Left ventricle myocardium superior (tissue), 1 donor: ENCODE data around the gene OTOL1. TPM values are rescaled to one million over a fixed set of nuclear protein-coding genes. Genes with fewer than 3 reads are reported as not detected.
A peak's percentile ranks its signal among the peaks of the same experiment; 100 is the strongest.
"Not testable (repeated sequence)": the region's sequence is repeated elsewhere in the genome, so short reads cannot be mapped to it uniquely, and the experiment has no call there.

Source experiments
- ATAC-seq: fragments of 200-7000 bp; cut with Tn5 transposase; one replicate; pipeline ENCODE4 v1.9.1; 2020; ENCODE audit warnings: mild to moderate bottlenecking, moderate library complexity
- DNase-seq: peaks from one replicate; pipeline ENCODE4 v3.0.0-alpha.2; 2020
- intact Hi-C: fragments of 100-400 bp; cut with micrococcal nuclease; formaldehyde crosslinking; loops from one replicate; pipeline ENCODE4 v1.11.0; 2022
- long read RNA-seq: library from polyadenylated mRNA; unstranded; transcript quantifications from one replicate; pipeline ENCODE4 v2.0.0, GENCODE V29; 2021
- total RNA-seq: library from RNA; stranded (reverse); fragmentation: NEBNext Ultra II Directional; extraction: Animal tissue kit (Norgen Biotek cat#: 25700); gene quantifications from one replicate; pipeline ENCODE4 v1.2.1, GENCODE V29; 2021
- donor health status: DM: no; HTN: yes; CAD: no; lungs with severe emphysema.

The OTOL1 gene
- total RNA-seq = not detected
- long read RNA-seq = 0 reads

DNA sequence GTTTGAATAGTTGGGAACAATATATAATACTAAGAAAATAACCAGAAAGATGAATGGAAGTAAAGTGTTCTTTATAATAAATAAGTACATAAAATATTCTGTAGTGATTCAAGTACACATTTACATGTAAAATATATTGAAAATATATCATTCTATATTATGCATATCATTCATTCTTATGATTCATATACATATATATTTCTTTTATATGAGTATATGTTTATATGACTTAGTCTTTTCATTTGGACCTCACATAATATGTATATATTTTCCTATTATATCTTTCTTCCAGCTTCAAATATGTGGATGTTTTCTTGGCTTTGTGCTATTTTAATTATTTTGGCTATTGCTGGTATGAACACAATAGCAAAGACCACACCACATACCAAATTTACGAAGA is at the start of gene OTOL1:
Gene OTOL1, plus strand, starts transcription at position 301 of the 400 bp plus-strand sequence. Its CDS starts 0 bp downstream, at position 301.
- no peak for ATAC-seq

DNA sequence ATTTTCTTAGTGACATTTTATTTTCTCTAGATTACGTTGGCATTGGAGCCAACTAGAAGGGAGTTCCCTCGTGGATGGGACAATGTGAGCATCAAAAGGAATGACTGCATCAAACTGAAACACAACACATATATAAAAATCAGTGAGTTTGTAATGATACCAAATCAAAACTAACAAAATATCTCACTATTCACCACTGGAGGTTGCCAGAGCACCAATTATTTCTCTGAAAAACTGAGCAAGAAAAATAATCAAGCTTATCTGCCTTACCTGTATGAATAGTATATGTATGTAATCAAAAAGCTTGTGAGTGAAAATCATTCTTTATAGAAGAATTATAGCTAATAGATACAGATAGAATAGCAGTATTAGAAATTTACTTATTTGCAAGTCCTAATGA is 46.8 kb upstream of the OTOL1 start:
- intact Hi-C loops = no loop called here
- DNase-seq (no peak), ATAC-seq (no peak)

More for the DNA sequence above, at the start of gene OTOL1:
- no peak for DNase-seq
- intact Hi-C loops = no loop called here

DNA sequence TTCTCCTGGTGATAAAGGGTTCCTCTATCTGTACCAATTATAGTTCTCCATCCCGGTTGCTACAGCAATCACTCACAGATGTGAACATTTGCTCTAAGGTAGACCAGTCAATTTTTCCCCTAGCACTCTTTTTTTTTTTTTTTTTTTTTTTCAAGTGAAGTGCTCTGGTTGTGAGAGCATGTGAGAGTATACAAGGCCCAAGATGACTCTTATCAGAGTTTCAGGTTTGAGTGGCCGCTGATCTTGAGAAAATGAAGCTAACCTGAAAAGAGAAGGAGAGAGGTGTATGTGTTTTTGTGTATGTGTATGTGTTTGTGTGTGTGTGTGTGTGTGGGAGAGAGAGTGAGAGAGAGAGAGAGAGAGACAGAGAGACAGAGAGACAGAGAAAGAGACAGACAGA is 44.4 kb upstream of the OTOL1 start:
- DNase-seq = no peak
- intact Hi-C loops = no loop called here
- ATAC-seq = no peak

DNA sequence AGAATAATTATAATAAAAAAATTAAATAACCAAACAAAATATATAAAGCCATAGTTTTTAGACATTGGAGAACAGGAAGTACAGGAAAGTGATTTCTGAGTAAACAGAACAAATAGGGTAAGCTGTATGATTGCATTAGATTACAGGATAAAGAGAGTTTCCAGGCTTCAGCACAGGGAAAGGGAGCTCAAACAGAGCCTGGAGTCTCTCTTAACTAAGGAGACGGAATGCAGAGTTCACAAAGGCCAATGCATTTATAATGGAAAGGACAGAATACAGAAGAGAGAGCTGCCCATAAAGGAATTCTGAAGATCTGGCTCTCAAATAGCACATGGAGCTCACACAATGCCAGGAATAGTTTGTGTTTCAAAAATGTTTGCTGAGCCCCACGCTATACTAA is 42.0 kb upstream of the OTOL1 start:
- intact Hi-C loops = no loop called here
- DNase-seq (no peak), ATAC-seq (no peak)

DNA sequence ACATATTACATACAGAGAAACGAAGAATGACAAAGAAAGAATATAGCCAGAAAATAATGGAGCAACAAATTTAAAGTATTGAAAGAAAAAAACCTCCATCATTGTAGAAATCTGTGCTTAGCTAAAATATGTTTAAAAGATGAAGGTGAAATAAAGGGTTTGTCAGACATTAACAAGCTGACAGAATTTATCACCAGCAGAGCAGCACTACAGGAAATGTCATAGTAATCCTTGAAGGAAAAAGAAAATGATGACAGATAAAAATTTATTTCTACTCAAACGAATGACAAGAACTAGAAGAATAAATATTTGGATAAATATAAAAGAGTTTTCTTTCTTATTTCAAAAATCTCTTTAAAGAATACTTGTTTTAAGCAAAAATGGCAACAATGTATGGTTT is 40.6 kb upstream of the OTOL1 start:
- ATAC-seq = no peak
- no peak for DNase-seq
- intact Hi-C loops = no loop called here

DNA sequence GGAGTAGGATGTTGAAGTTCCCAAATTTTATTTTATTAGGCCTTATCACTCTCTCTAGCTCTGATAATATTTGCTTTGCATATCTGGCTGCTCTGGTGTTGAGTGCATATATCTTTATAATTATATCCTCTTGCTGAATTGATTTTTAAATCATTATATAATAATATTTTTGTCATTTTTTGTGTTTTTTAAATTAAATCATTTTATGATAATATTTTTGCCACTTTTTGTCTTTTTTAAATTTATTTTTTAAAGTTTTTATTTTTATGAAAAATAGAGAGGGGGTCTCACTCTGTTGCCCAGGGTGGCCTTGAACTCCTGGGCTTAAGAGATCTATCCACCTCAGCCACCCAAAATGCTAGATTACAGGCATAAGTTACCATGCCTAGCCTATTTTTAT is 34.5 kb upstream of the OTOL1 start:
- intact Hi-C loops = no loop called here
- no peak for ATAC-seq
- DNase-seq = no peak

DNA sequence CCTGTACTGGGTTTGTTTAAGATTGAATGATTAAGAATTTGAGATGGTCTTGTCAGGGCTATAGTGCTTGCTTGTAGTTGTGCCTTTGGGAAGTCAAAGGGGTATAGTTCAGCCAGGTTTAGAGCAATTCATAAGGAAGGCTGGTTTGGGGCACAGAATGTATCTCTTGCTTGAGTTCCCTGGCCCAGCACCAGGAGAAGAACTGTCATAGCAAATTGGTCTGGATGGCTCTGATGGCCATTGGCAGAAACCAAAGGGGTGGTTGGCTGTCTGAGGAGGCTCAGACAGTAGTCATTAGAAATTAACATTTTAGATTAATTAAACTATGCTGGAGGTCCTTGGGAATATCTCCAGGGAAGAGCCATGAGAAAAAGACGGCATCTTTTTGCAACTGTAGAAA is 25.4 kb upstream of the OTOL1 start:
- ATAC-seq (no peak), DNase-seq (no peak)
- intact Hi-C loops = no loop called here

DNA sequence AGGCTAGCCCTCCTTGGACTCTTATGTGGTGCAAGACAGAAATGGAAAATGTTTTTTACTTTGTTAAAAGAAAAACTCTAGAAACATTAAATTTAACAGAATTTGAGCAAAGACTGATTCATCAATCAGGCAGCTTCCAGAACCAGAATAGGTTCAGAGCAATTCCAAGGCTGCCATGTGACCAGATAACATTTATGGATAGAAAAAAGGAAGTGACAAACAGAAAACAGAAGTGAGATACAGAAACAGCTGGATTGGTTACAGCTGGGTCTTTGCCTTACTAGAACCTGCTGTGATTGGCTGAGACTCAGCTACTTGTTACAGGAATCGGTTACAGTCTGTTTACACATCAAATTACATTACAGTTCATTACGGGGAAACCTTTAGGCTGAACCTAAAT is 22.5 kb upstream of the OTOL1 start:
- DNase-seq (no peak), ATAC-seq (no peak)
- intact Hi-C loops = no loop called here

DNA sequence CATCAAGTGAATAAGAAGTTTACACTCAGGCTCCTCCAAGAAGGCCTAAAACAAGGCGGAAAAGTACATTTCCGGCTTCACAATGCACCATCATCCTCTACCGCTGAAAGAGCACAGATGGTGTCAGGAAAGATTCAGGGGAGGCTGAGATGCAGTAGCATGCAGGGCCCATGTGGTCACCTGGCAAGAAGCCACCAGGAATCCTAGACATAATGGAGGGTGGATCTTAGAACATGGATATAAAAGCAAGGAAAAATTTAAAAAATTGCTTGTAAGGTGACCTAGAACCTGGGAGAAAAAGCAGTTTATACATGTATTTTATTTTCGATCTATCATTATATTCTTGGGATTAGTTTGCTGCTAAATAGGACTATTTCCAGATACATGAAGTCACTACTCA is 21.9 kb upstream of the OTOL1 start:
- DNase-seq = no peak
- intact Hi-C loops = no loop called here
- no peak for ATAC-seq

DNA sequence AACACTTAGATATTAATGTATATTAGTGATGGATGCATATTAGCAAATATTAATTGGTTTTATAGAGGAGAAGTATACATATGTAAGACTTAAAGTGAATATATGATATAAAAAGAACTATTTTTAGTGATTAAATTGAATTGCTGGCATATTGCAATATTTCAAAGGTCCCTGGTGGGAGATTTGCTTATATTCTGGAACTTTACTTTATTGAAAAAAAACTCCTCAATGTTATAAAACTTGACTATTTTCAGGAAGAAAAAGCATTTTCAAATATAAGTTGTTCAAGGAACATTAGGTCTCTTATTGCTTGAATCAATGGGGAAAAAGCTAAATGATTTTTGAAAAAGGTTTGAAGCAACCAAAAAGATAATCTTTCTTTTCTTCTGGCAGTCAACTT is 21.4 kb upstream of the OTOL1 start:
- ATAC-seq = no peak
- DNase-seq = no peak
- intact Hi-C loops = no loop called here

DNA sequence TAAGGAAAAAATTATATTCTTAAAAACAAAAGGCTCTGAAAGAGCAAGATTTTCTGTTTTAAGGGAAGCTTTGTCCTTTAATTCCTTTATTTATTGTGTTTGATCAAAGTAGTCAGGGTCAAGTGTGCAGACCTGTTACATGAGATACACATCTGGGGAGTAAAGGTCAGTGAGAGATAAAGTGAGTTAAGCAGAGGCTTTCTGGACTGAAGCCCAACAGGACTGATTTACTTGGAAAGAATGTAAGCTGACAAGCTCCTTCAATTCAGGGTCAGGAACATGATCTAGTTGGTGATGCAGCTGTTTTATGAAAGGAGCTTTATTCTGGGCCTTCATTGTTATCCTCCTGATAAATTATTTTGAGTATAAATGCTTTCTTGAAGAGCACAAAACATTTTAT is 20.7 kb upstream of the OTOL1 start:
- ATAC-seq = no peak
- intact Hi-C loops = no loop called here
- DNase-seq = no peak

DNA sequence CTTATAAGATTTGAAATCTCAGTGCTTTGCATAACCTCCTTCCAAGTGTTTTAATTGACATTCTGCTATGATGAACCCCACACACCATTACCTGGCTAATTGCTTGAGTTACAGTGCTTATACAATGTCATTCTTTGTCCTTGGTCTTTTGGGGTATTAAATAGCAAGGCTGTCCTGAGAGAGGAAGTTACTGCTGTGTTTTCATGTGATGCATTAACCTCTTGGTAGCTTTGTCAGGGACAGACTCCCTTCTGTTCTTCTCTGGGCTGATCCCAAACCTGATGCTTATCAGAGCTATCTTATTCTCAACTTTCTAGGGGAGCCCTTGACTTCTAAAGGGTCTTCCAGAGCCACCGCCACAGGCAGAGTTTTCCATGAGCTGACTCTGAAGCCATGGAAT is 12.4 kb upstream of the OTOL1 start:
- DNase-seq (no peak), ATAC-seq (no peak)
- intact Hi-C loops = no loop called here

DNA sequence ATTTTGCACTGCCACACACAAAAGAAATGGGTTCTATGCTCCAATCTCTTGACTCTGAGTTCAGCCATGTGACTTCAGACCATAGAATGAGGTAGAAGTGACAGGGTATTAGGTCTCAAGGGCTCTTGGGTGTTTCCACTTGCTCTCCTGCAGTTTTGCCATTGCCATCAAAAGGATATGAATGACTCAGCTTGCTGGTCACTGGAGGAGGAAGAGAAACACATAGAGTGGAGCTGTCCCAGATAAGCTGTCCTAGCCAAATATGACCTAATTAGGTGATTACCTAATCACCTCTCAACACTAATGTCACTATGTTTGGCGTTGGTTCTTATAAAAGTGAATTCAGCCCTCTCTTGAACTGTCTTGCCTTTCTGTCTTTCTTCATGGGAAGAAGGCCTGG is 8.3 kb upstream of the OTOL1 start:
- DNase-seq, intact Hi-C loops: not testable (repeated sequence)
- peak; percentile 74 for ATAC-seq

DNA sequence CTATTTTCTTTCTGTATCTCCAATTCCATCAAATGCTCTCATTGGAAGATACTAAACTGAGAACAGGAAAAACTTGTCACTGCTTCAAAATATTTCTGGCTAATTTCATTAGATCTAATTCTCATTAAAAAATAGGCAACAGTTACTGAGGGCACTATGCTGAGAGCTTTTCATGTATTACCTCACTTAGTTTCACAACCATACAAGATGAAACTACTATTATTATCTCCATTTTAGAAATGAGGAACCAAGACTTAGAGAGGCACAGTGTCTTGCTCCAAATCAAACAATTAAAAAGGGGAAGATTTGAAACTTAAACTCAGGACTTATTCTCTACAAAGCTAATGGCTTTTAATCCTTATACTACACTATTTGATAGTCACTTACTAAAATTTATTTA is 7.2 kb upstream of the OTOL1 start:
- ATAC-seq = no peak
- intact Hi-C loops = no loop called here
- no peak for DNase-seq

DNA sequence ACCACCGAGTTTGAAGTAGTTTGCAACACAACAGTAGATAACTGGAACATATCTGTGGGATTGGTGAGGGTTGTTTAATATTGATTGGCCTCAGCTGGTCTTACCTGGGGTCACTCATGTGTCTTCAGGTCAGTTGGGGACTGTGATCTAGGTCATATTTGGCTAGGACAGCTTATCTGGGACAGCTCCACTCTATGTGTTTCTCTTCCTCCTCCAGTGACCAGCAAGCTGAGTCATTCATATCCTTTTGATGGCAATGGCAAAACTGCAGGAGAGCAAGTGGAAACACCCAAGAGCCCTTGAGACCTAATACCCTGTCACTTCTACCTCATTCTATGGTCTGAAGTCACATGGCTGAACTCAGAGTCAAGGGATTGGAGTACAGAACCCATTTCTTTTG is 5.8 kb upstream of the OTOL1 start:
- DNase-seq, ATAC-seq, intact Hi-C loops: not testable (repeated sequence)

DNA sequence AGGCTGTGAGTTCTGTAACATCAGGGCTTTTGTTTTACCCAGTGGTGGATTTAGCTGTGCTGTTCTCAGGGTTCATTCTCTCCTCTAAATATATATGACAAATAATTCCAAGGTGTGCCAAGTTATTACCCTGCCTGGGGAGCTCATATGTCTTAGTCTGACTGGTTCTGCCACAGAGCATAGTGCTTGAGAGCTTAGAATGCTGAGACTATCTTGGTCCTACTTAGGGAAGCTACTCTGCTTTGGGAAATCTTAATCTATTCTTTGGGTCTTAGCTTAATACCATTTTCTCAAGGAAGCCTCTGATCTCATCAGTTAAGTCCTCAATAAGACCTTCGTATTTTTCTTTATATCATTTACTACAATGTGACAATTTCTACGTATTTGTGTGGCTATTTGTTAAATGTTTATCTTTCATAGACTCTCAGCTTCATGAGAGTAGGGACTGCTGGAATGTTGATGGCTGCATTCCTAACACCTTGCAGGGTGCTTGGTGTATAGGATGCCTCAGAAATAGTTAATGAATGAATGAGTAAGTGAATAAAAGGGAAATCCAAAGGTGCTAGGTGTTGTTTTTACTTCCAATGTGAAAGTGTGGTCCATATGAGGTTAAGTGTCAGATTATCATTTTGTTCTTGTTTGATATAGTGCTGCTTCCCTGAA is 1.8 kb downstream of the OTOL1 start:
- DNase-seq (no peak), ATAC-seq (no peak)
- intact Hi-C loops = no loop called here

DNA sequence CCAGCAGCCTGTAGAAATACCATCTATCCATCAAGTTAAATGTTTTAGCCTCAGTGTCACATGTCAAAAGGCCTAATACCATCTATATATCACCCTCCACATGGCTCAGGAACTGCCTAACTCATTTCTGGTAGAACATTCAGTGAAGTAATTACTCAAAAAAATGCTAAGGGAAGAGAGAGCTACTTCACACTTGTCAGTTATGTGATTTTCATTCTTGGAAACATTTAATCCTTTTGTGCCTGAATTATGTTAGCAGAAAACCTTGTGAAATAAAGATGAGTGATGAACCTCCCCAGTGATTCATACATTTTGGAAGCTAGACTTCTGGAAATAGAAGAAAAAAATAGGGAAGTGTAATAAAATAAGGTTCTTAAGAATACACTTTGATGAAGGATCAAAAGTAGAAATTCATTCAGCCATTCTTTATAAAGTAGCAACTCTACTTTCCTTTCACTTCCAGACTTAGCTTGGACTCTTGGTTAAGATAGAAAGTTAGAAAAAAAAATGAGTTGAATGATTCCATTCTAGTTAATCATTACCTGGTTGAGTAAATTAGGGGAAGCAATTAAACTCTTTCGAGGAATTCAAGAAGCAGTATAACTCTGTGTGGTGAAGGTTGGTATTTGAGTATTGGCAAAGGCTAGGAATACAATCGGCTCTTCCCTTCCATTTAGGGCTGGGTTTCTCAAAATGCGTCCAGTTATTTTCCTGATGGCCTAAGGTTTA is 3.6 kb downstream of the OTOL1 start:
- DNase-seq (no peak), ATAC-seq (no peak)
- intact Hi-C loops = no loop called here

DNA sequence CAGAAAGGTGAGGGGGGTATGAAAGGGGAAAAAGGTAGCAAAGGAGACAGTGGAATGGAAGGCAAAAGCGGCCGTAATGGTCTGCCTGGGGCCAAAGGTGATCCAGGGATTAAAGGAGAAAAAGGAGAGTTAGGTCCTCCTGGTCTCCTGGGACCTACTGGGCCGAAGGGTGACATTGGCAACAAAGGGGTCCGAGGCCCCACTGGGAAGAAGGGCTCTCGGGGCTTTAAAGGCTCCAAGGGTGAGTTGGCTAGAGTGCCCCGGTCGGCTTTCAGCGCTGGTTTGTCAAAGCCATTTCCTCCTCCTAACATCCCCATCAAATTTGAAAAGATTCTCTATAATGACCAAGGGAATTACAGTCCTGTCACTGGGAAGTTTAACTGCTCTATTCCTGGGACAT is 6.7 kb downstream of the OTOL1 start:
- no peak for ATAC-seq
- intact Hi-C loops = no loop called here
- no peak for DNase-seq

DNA sequence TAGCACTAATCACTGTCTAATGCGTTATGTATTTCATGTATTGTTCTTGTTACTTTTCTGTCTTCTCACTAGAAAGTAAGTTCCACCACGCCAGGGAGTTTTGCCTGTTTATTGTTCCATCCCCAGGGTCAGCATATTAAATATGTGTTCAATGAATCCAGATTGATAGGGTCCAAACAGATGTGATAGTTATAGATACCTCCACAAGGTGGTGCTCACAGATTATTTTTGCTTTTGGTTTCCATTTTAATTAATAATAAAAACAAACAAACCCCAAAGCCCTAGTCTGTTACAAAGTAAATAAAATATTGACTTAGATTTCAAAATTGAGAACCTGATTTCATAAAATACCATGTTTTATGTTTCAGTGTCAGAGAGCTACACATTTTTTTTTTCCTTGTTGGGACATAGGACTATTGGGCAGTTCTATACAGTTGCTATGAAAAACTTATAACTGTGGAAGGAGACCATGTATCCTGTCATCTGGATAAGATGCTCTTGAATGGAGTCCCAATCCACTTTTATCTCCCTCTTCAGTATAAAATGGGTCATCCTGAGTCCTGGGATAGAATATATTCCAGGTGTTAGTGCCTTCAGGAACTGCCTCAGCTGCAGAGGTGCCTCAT is 12.4 kb downstream of the OTOL1 start:
- ATAC-seq (no peak), DNase-seq (no peak)
- intact Hi-C loops = no loop called here

DNA sequence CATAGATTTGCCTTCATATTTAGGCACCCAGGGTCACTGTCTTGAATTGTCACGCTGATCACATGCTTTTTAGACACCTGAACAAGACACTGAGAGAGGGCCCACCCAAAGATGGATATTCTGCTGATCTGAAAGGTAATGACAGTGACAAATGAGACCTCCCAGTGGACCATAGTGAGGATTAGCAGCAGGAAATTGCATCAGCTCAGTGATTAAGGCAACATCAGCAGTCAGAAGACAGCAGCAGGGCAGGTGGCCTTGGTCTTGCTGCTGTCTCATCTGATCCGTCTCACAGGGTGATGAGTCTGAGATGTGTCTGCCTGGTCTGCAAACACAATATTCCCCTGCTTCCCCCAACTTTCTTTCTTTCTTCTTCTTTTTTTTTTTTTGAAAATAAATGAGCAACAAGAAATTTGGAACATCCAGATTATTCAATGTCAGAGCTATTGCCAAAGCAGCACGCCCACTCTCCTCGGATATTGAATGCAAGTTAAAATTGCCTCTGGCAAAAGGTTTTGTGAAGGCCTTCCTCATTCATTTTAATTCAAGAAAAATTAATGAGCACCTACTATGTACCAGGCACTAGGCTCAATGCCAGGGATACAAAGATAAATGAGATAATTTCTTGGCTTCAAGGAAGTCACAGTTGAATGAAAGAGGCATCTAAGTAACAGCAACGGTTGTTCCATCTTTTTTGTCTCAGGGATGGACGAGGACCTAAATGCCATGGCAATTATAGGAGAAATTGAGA is 14.1 kb downstream of the OTOL1 start:
- ATAC-seq (no peak), DNase-seq (no peak)
- intact Hi-C loops = no loop called here
